GM21360 (cell line): ENCODE results near the gene STYXL2.

Source experiments
- ATAC-seq: cut with Tn5 transposase; IDR thresholded peaks from one replicate; pipeline ENCODE4 v1.9.1; 2021; ENCODE audit warnings: mild to moderate bottlenecking, moderate library complexity; ENCODE audit not compliant: unreplicated experiment

Gene STYXL2

GRCh38 chr1:167077128-167077867, 16.6 kb upstream of the STYXL2 start:
- ATAC-seq = no peak

- ATAC-seq = no peak
Measured at GRCh38 chr1:167077868-167078210, 16.0 kb upstream of the STYXL2 start.

GRCh38 chr1:167081594-167082156, 12.2 kb upstream of the STYXL2 start:
- no peak for ATAC-seq

- ATAC-seq = no peak
Measured at GRCh38 chr1:167082511-167083027, 11.3 kb upstream of the STYXL2 start.

GRCh38 chr1:167083066-167083665, 10.7 kb upstream of the STYXL2 start:
- ATAC-seq = no peak

- ATAC-seq = no peak
Measured at GRCh38 chr1:167083871-167084270, 10.0 kb upstream of the STYXL2 start.

- ATAC-seq = no peak
Measured at GRCh38 chr1:167084757-167085156, 9.1 kb upstream of the STYXL2 start.

GRCh38 chr1:167086033-167086432, 7.8 kb upstream of the STYXL2 start:
- ATAC-seq = no peak

GRCh38 chr1:167086768-167087167, 7.1 kb upstream of the STYXL2 start:
- no peak for ATAC-seq

- no peak for ATAC-seq
Measured at GRCh38 chr1:167088746-167089417, 5.0 kb upstream of the STYXL2 start.

- no peak for ATAC-seq
Measured at GRCh38 chr1:167089939-167090313, 3.9 kb upstream of the STYXL2 start.

GRCh38 chr1:167090314-167090942, 3.4 kb upstream of the STYXL2 start, which contains the start of gene GPA33:
TSS of gene GPA33 (minus strand) at chr1:167090377. CDS start at chr1:167090287, 90 bp downstream.
- no peak for ATAC-seq

- no peak for ATAC-seq
Measured at GRCh38 chr1:167092653-167093052, 1.2 kb upstream of the STYXL2 start.

- ATAC-seq = no peak
Measured at GRCh38 chr1:167094690-167095089, 815 bp downstream of the STYXL2 start.

- no peak for ATAC-seq
Measured at GRCh38 chr1:167095368-167095767, 1.5 kb downstream of the STYXL2 start.

- no peak for ATAC-seq
Measured at GRCh38 chr1:167099851-167100250, 6.0 kb downstream of the STYXL2 start.

GRCh38 chr1:167100730-167101129, 6.9 kb downstream of the STYXL2 start:
- no peak for ATAC-seq

GRCh38 chr1:167101754-167102153, 7.9 kb downstream of the STYXL2 start:
- no peak for ATAC-seq

- ATAC-seq = no peak
Measured at GRCh38 chr1:167102906-167103573, 9.2 kb downstream of the STYXL2 start.

- ATAC-seq = no peak
Measured at GRCh38 chr1:167104256-167104633, 10.4 kb downstream of the STYXL2 start.
